Effector memory CD8-positive, alpha-beta T cell (primary cell): ENCODE results near the gene IP6K2.

Experiments used
- ATAC-seq: fragments of 150-1000 bp; cut with Tn5 transposase; replicated peaks from 2 replicates; pipeline ENCODE4 v1.10.0; 2021; ENCODE audit warnings: mild to moderate bottlenecking, moderate library complexity
- DNase-seq, 3 experiments: peaks; one replicate each; pipeline ENCODE4 v3.0.0; 2021
- H3K27ac Mint-ChIP-seq, 2 donors: one replicate each; pipeline ENCODE4 v1.8.0; 2022; ENCODE audit warnings: mild to moderate bottlenecking in 2 of 2, mixed read lengths in 2 of 2, moderate library complexity in 2 of 2
- H3K27me3 Mint-ChIP-seq, 2 donors: one replicate each; pipeline ENCODE4 v1.8.0; 2022; ENCODE audit warnings: mixed read lengths in 2 of 2
- H3K36me3 Mint-ChIP-seq: one replicate; pipeline ENCODE4 v1.8.0; 2022; ENCODE audit warnings: mild to moderate bottlenecking, moderate library complexity, mixed read lengths; ENCODE audit not compliant: insufficient read depth
- H3K4me1 Mint-ChIP-seq, 2 donors: one replicate each; pipeline ENCODE4 v1.8.0; 2022; ENCODE audit warnings: low read depth in 2 of 2, mixed read lengths in 2 of 2
- H3K4me3 Mint-ChIP-seq, 2 donors: one replicate each; pipeline ENCODE4 v1.8.0; 2022; ENCODE audit warnings: mild to moderate bottlenecking in 2 of 2, mixed read lengths in 2 of 2, moderate library complexity in 2 of 2
- H3K9me3 Mint-ChIP-seq, 2 donors: one replicate each; pipeline ENCODE4 v1.8.0; 2022; ENCODE audit warnings: mixed read lengths in 2 of 2

IP6K2 gene

GRCh38 chr3:48682786-48683185 lies 34.2 kb downstream of the IP6K2 start:
- Mint-ChIP-seq H3K4me3 (no peak overlapping the region), H3K27me3 (no peaks in the 10 kb centered on the region), H3K27ac (peak overlapping the region in 1 of 2 donors; percentile 86), H3K4me1 (peaks cover 22 to 24% of the 10 kb centered on the region in 2 donors), H3K36me3 (peaks cover 7% of the 10 kb centered on the region), H3K9me3 (no peaks in the 10 kb centered on the region)
- DNase-seq = no peak
- ATAC-seq = no peak

GRCh38 chr3:48681974-48682610 lies 34.9 kb downstream of the IP6K2 start:
- Mint-ChIP-seq H3K36me3 (peaks cover 6% of the 10 kb centered on the region), H3K4me1 (peaks cover 22 to 24% of the 10 kb centered on the region in 2 donors), H3K9me3 (no peaks in the 10 kb centered on the region), H3K27ac (no peak overlapping the region), H3K27me3 (no peaks in the 10 kb centered on the region), H3K4me3 (no peak overlapping the region)
- ATAC-seq (no peak), DNase-seq (no peak)

GRCh38 chr3:48681541-48681880 lies 35.5 kb downstream of the IP6K2 start:
- peaks cover 20 to 22% of the 10 kb centered on the region in 2 donors for H3K4me1 Mint-ChIP-seq
- H3K9me3 Mint-ChIP-seq = no peaks in the 10 kb centered on the region
- DNase-seq (no peak), ATAC-seq (no peak)
- no peak overlapping the region for H3K4me3 Mint-ChIP-seq
- H3K27ac Mint-ChIP-seq = no peak overlapping the region
- no peaks in the 10 kb centered on the region for H3K27me3 Mint-ChIP-seq
- peaks cover 4% of the 10 kb centered on the region for H3K36me3 Mint-ChIP-seq

GRCh38 chr3:48680811-48681540 lies 36.0 kb downstream of the IP6K2 start:
- H3K27me3 Mint-ChIP-seq = no peaks in the 10 kb centered on the region
- ATAC-seq = no peak
- no peaks in the 10 kb centered on the region for H3K9me3 Mint-ChIP-seq
- H3K4me1 Mint-ChIP-seq = peaks cover 15 to 18% of the 10 kb centered on the region in 2 donors
- no peak overlapping the region for H3K4me3 Mint-ChIP-seq
- no peak overlapping the region for H3K27ac Mint-ChIP-seq
- H3K36me3 Mint-ChIP-seq = peaks cover 3% of the 10 kb centered on the region
- DNase-seq = no peak

GRCh38 chr3:48679411-48680391 lies 37.3 kb downstream of the IP6K2 start:
- ATAC-seq = no peak
- no peak for DNase-seq
- H3K9me3 Mint-ChIP-seq = no peaks in the 10 kb centered on the region
- peaks cover 12% of the 10 kb centered on the region in 2 donors for H3K4me1 Mint-ChIP-seq
- no peaks in the 10 kb centered on the region for H3K27me3 Mint-ChIP-seq
- no peak overlapping the region for H3K4me3 Mint-ChIP-seq
- no peak overlapping the region for H3K27ac Mint-ChIP-seq
- peaks cover 3% of the 10 kb centered on the region for H3K36me3 Mint-ChIP-seq

GRCh38 chr3:48678566-48679380 lies 38.2 kb downstream of the IP6K2 start:
- peaks cover 3% of the 10 kb centered on the region for H3K36me3 Mint-ChIP-seq
- H3K27ac Mint-ChIP-seq = no peak overlapping the region
- no peak for DNase-seq

GRCh38 chr3:48678056-48678455 lies 39.0 kb downstream of the IP6K2 start:
- Mint-ChIP-seq H3K36me3 (peaks cover 3% of the 10 kb centered on the region), H3K9me3 (no peaks in the 10 kb centered on the region), H3K4me3 (no peak overlapping the region), H3K4me1 (peaks cover 0 to 6% of the 10 kb centered on the region in 2 donors), H3K27me3 (no peaks in the 10 kb centered on the region), H3K27ac (no peak overlapping the region)
- DNase-seq (no peak), ATAC-seq (no peak)

More at GRCh38 chr3:48678566-48679380, 38.2 kb downstream of the IP6K2 start:
- H3K9me3 Mint-ChIP-seq = no peaks in the 10 kb centered on the region
- H3K4me3 Mint-ChIP-seq = no peak overlapping the region
- no peak for ATAC-seq
- H3K27me3 Mint-ChIP-seq = no peaks in the 10 kb centered on the region
- H3K4me1 Mint-ChIP-seq = peaks cover 5 to 6% of the 10 kb centered on the region in 2 donors

GRCh38 chr3:48674505-48674904 lies 42.5 kb downstream of the IP6K2 start:
- DNase-seq (no peak), ATAC-seq (no peak)
- Mint-ChIP-seq H3K4me3 (no peak overlapping the region), H3K36me3 (peaks cover 7% of the 10 kb centered on the region), H3K27me3 (no peaks in the 10 kb centered on the region), H3K9me3 (no peaks in the 10 kb centered on the region), H3K27ac (peak overlapping the region in 1 of 2 donors; percentile 2), H3K4me1 (no peaks in the 10 kb centered on the region)

- Mint-ChIP-seq H3K9me3 (no peaks in the 10 kb centered on the region), H3K27me3 (no peaks in the 10 kb centered on the region), H3K36me3 (peaks cover 8% of the 10 kb centered on the region), H3K4me1 (no peaks in the 10 kb centered on the region), H3K27ac (no peak overlapping the region), H3K4me3 (no peak overlapping the region)
- ATAC-seq = no peak
- DNase-seq = no peak
Measured at GRCh38 chr3:48672522-48672921, 44.5 kb downstream of the IP6K2 start.

- Mint-ChIP-seq H3K27me3 (peaks cover 0 to 15% of the 10 kb centered on the region in 2 donors), H3K27ac (no peak overlapping the region), H3K36me3 (peaks cover 27% of the 10 kb centered on the region), H3K9me3 (no peaks in the 10 kb centered on the region), H3K4me1 (peaks cover 18 to 24% of the 10 kb centered on the region in 2 donors), H3K4me3 (peak overlapping the region in 1 of 2 donors; percentile 87)
- ATAC-seq (no peak), DNase-seq (no peak)
Measured at GRCh38 chr3:48664929-48665328, 52.1 kb downstream of the IP6K2 start.

- Mint-ChIP-seq H3K27ac (peak overlapping the region in 1 of 2 donors; percentile 88), H3K36me3 (peaks cover 27% of the 10 kb centered on the region), H3K27me3 (peaks cover 0 to 15% of the 10 kb centered on the region in 2 donors), H3K9me3 (no peaks in the 10 kb centered on the region), H3K4me1 (peaks cover 18 to 24% of the 10 kb centered on the region in 2 donors), H3K4me3 (peak overlapping the region; percentile 80 to 87)
- ATAC-seq = no peak
- no peak for DNase-seq
Measured at GRCh38 chr3:48664313-48664644, 52.7 kb downstream of the IP6K2 start.

- peak; percentile 84 to 88 (median 84) for DNase-seq
- peak; percentile 83 for ATAC-seq
- Mint-ChIP-seq H3K9me3 (no peaks in the 10 kb centered on the region), H3K27me3 (peaks cover 0 to 19% of the 10 kb centered on the region in 2 donors), H3K4me3 (peak overlapping the region; percentile 80 to 87), H3K4me1 (peaks cover 18 to 24% of the 10 kb centered on the region in 2 donors), H3K27ac (peak overlapping the region; percentile 28 to 88), H3K36me3 (peaks cover 27% of the 10 kb centered on the region)
Measured at GRCh38 chr3:48663489-48664312, 53.3 kb downstream of the IP6K2 start.
